Stimulated activated CD4-positive, alpha-beta T cell treated with anti-CD3 and anti-CD28 coated beads, TNF-alpha, amount 100 ng/mL, for 24 hours (primary cell): ENCODE results near the gene CEP72.
"Not testable (repeated sequence)": the region's sequence is repeated elsewhere in the genome, so short reads cannot be mapped to it uniquely, and the experiment has no call there.

Experiments used
- DNase-seq, 3 experiments: peaks; one replicate each; pipeline ENCODE4 v3.0.0-alpha.2; 2020; ENCODE audit warnings: low read depth in 3 of 3

Gene CEP72

DNA sequence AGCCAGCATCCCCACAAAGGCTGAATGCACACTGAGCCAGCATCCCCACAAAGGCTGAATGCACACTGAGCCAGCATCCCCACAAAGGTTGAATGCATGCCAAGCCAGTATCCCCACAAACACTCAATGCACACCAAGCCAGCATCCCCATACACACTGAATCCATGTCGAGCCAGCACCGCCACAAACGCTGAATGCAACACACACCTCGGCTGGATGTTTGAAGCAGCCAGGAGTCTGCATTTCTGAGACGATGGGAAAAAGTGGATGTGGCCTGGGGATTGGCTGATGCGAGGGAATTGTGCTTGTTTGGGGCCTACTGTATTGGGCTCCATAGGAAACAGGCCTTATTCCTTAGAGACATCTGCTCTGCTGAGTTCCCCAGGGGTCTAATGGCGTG, 30.9 kb upstream of the CEP72 start:
- DNase-seq, result no peak

DNA sequence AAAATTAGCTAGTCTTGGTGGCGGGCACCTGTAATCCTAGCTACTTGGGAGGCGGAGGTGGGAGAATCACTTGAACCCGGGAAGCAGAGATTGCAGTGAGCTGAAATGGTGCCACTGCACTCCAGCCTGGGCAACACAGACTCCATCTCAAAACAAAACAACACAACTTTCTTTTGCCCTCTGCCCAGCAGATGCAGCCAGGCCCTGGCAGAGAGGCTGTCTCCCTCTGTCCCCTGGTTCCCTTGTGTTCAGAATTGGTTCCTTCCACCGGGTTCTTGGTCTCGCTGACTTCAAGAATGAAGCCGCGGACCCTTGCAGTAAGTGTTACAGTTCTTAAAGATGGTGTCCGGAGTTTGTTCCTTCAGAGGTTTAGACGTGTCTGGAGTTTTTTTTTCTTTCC, 30.2 kb upstream of the CEP72 start:
- no peak for DNase-seq

DNA sequence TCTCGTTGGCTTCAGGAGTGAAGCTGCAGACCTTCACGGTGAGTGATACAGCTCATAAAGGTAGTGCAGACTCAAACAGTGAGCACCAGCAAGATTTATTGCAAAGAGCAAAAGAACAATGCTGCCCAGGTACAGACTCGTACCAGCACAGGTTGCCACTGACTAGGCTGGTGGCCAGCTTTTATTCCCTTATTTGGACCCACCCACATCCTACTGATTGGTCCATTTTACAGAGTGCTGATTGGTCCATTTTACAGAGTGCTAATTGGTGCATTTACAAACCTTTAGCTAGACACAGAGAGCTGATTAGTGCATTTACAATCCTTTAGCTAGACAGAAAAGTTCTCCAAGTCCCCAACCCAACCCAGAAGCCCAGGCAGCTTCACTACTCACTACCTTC, 29.7 kb upstream of the CEP72 start:
- DNase-seq, result not testable (repeated sequence)

DNA sequence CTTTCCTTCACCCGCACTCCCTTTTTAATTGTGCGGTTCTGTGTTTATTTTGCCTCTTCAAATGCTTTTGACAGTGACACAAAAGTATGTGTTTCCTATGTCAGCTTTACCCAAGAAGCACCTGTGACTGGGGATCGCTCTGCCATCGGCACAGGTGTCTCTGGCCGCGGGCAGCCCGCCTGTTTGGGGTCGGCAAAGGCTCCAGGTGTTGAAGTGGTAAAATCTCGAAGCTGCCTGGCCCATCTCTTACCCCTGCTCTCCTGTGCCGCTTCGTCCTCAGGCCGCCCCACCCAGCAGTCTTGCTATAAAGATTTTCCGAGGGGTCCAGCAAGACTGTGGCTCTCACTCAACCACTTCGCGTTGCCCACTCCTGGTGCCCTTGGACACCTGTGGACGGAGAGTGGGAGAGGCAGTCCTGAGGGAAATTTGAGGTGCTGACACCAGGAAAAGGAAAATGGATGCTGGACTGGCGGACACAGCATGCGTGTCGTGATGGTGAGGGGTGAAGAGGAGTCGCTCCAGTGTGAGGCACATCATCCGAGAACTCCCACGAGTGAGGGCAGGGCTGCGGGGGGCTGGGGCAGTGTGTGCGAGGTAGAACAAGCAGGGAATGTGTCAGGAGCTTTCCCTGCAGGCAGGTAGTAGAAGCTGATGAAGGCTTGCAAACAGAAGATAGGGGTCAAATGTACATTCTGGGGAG, 29.1 kb upstream of the CEP72 start:
- no peak for DNase-seq

DNA sequence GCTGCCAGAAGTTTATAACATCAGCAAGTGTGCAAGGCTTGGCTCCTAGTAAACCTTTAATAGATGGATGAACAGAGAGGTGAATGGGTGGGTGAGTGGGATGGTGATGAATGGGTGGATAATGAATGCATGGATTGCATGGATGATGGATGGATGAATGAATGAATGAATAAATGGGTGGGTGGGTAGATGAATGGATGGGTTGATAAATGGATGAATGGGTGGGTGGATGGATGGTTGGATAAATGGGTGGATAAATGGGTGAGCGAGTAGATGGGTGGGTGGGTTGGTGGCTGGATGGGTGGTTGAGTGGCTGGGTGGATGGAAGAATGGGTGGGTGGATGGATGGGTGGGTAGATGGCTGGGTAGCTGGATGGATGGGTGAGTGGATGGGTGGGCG, 28.5 kb upstream of the CEP72 start:
- no peak for DNase-seq

DNA sequence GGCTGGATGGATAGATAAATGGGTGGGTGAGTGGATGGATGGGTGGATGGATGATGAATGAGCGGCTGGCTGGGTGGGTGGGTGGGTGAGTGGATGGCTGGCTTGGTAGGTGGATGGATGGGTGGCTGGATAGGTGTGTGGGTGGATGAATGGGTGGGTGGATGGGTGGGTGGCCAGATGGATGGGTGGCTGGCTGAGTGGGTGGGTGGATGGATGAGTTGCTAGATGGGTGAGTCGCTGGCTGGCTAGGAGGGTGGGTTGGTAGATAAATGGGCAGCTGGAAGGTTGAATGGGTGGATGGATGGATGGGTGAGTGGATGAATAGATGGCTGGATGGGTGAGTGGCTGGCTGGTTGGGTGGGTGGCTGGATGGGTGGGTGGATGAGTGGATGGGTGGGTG, 27.9 kb upstream of the CEP72 start:
- no peak for DNase-seq

DNA sequence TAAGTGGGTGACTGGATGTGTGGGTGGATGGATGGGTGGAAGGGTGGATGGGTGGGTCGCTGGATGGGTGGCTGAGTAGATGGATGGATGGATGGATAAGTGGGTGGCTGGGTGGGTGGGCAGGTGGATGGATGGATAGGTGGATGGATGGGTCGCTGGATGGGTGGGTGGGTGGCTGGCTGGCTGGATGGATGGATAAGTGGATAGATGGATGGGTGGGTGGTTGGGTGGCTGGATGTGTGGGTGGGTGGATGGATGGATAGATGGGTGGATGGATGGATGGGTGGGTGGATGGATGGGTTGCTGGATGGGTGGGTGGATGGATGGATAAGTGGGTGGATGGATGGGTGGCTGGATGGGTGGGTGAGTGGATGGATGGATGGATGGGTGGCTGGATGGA, 27.3 kb upstream of the CEP72 start:
- no peak for DNase-seq

DNA sequence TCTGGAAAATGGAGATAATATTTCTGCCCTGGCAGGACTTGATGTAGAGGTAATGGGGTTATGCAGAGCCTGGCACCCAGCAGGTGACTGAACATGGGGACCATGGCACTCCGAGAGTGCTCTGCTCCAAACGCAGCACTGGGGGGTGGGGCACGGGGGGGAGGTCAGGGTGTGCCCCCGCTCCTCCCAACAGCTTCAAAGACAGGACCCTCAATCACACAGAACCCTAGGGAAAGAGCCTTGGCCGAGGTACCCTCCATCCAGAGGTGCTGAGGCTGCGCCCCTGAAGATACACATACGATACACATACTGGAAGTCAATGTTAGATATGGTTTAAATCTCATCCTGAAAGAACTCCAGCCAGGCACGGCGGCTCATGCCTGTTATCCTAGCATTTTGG, 26.6 kb upstream of the CEP72 start:
- no peak for DNase-seq

DNA sequence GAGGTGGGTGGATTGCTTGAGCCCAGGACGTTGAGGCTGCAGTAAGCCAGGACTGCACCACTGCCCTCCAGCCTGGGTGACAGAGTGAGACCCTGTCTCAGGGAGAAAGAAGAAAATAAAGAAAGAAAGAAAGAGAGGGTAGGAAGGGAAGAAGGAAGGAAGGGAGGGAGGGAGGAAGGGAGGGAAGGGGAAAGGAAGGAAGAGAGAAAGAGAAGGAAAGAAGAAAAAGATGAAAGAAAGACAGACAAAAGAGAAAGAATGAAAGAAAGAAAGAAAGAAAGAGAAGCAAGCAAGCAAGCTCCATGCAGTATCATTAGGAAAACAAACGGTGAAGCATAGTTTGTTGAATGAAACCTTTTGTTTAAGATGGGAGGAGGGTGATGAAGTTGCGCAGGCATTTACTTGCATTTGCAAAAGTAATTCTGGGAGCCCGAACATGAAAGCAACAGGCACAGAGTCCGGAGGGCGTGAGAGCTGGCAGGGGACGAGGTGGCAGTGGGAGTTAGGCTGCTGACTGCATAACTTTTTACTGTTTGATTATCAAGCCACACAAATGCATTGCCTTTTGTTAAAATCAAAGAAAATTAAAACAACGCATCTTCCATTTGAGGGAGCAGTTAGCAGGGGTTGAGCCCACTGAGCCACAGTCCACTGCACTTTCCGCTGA, 26.0 kb upstream of the CEP72 start:
- no peak for DNase-seq

DNA sequence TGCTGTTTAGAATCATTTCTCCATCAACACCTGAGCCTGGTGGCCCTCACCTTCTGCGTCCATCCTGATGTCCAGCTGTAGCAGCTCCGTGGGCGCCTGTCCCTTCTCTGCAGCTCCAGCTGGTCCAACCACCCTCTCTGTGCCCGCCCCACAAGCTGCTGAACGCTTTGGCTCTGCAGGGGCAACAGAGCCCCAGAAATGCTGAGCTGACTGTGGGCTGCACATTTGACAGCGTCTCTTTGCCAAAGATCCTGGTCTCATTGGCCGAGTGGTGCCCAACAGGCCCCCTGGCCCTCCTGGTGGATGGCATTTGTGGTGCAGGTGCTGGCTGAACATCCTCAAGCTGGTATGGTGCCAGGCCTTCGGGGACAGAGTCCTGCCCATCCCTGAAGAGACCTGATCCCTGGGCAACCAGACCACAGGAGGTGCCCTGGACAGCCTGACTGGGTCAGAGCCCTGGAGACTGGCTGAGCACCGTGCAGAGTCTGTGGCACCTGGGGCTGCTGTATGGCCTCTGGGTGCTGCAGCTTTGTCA, 25.3 kb upstream of the CEP72 start:
- no peak for DNase-seq

DNA sequence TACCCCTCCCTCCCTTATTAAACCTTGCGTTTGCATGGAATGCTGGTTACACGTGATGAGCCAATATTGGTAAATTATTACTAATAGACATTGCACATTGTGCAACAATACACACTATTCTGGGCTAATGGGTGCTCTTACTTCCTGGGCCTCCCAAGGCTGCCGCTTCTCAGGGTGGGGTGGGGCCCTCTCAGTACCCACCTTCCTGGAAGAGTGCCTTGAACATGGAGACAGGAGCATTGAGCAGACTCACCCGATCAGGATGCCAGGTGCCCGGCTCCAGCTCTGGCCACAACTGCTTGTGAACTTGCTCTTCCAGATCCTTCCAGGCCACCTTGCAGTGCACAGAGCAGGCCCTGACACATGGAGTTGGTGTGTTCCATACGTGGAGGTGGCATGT, 24.7 kb upstream of the CEP72 start:
- DNase-seq, result no peak

DNA sequence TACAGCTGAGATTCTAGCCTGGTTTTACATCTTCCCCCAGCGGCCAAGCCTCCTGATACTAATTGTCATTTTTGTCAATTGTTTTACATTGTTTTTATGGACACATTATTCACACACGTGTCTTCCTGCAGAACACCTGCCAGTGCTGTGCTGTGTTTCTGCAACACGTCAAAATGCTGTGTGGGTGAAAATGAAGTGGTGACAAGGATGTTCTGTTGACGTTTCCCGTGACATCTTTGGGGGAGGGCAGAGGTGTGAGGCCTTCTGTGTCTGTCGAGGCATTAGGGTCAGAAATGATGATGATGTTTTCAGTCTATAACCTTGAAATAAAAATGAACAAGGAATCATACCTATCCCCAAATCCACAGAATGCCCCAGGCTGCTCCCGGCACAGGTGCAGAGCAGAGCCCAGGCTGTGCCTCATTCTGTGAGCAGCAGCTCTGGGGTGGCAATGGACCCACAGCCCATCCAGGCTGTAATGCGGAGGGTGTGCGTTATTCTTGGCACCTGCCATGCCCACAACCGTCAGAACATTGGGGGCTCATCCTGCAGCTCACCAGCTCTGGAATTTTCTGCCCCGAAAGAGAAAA, 23.6 kb upstream of the CEP72 start:
- DNase-seq, result no peak

DNA sequence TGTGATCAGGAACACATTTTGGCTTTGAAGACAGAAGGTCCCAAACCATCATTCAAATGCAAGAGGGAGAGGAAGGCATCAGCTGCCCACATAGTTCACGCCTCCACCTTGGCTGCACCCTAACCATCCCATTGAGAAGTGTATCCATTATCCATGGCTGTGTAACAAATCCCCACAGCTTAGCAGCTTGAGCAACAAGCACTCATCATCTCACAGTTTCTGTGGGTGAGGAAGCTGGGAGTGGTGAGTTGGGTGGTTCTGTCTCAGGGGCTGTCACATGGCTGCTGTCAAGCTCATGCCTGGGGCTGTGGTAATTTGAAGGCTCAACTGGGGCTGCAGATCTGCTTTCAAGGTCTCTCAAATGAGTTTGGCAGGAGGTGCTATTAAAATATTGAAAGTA, 23.0 kb upstream of the CEP72 start:
- no peak for DNase-seq

DNA sequence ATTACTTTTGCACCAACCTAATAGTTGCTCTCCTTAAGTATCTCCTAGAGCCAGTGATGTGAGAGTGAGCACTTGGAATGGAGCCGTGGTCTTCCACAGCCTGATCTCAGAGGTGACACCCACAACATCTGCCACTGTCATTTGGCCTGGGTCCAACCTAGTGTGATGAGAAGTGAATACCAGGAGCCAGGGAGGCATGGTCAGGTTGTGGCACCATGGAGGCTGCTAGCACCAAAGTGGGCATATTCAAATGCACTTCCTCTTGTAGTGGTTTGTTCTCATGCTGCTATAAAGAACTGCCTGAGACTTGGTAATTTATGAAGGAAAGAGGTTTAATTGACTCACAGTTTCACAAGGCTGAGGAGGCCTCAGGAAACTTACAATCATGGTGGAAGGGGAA, 22.6 kb upstream of the CEP72 start:
- no peak for DNase-seq

DNA sequence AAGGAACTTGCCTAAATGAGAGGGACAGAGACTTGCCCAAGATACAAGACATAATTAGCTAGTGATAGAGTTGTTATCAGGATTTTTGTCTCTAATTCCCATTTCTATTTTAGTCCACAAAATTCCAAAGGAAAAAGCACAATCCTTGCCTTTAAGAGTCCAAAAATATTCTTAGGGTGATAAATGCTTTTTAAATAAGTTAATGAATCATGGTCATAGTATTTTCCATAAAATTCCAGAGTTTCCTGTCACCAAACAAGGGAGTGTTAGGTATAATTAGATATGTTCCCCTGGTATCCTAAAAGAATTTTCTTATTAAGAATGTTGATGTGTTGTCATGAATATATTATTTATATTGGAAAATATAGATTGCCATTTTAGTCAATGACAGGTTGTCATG, 21.8 kb upstream of the CEP72 start:
- no peak for DNase-seq

DNA sequence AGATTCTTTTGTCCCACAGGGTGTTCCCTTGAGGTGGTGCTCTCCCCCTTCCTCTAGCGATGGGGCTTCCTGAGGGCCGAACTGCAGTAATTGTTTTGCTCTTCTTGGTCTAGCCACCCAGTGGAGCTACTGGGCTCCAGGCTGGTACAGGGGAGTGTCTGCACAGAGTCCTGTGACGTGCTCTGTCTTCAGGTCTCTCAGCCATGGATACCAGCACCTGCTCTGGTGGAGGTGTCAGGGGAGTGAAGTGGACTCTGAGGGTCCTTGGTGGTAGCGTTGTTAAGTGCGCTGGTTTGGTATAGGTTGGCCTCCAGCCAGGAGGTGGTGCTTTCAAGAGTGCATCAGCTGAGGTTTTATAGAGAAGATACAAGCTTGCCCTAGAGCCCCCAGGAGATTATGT, 20.4 kb upstream of the CEP72 start:
- no peak for DNase-seq

DNA sequence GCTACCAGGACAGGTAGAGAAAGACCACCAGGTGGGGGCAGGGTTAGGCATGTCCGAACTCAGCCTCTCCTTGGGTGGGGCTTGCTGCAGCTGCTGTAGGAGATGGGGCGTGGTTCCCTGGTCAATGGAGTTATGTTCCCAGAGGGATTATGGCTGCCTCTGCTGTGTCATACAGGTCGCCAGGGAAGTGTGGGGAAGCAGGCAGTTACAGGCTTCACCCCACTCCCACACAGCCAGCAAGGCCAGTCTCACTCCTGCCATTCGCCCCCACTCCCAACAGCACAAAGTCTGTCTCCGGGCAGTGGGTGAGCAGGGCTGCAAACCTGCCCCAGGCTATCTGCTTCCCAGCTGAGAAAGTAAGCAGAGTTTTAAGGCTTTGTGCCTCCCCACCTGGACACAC, 20.0 kb upstream of the CEP72 start:
- DNase-seq, result no peak

DNA sequence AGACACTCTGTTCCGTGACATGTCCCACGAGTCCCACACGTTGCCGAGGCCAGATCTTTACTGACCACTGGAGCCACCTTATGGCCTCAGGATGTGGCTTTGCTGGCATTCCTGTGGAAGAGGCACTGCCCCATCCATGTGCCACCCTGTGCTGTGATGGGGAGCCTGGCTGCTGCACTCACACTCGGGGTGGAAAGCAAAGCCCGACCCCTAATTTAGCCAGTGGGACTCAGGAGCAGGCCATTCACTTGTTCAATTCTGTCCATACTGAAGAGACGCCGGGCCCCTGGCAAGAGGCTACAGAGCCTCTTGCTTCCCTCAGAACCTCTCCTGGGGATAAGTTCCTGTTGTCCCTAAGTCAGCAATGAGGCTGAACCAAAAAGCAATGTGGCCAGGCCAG, 18.6 kb upstream of the CEP72 start:
- DNase-seq, result no peak

DNA sequence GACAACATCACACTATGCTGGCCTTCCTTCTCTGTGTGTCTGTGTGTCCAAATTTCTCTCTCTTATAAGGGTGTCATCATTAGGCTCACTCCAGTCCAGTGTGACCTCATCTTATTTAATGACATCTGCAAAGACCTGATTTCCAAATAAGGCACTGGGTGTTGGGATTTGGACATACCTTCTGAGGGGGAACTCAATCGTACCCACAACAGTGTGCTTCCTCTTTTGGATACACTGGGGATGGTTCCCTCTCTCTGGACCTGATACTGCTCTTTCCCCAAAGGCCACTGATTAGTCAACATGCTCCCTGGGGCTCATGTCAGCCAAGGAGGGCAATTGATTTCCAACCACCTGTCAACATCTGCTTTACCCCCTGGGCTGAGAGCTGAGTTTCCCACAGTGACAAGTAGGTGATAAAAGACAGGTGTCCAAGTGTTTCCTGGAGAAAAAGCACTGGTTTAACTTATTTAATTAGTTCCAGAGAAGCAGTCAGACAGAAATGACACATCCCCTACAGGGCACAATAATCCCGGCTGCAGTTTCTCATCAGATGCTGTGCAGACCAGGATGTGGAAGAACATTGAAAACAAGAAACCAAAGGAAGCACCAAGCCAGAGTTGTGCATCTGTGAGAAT, 17.8 kb upstream of the CEP72 start:
- DNase-seq, result no peak

DNA sequence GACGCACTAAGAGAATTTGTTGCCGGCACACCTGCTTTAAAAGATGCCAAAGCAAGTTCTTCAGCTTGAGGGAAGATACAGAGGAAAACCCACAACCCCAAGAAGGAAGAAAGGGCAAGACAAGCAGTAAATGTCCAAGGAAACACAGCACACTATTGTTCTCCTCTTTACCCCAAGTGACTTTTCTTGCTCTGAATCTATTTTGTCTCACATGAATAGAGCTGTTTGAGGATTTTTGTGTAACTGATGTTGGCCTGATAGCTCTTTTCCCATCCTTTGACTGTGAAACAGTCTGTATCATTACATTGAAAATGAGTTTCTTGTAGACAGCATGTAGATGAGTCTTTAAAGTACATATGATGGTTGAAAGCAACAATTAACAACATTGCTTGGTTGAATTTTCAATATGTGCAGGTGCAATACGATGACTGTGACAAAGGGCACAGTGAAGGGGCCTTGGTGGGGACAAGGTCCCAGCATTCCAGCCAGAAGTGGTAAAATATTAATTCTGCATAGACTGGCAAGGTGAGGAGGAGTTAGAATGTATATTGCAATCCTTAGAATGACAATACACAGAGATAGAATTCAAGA, 16.8 kb upstream of the CEP72 start:
- DNase-seq, result no peak

DNA sequence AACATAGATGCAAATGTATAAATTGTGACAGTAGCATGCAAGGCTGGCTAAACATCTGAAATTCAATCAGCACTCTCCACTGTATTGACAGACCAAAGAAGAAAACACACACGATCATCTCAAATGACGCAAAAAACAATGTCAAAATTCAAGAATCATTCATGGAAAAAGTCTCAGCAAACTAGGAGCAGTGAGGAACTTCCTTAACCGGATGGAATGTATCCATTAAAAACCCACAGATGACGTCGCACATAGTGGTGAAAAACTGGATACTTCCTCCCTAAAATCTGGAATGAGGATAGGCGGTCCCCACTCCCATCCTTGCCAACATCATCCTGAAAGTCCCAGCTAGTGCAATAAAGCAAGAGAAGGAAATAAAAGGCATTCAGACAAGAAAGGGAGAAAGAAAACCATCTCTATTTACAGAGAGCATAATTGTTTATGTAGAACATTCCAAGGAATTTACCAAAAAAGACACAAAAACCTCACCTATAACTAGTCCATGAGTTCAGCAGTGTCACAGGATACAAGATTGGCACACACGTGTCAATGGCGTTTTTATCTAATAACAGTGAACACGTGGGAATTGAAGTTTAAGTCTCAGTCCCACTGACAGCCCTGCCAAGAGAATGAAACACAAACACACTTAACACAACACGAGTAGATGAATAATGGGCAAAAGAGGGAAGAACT, 14.1 kb upstream of the CEP72 start:
- DNase-seq, result no peak

DNA sequence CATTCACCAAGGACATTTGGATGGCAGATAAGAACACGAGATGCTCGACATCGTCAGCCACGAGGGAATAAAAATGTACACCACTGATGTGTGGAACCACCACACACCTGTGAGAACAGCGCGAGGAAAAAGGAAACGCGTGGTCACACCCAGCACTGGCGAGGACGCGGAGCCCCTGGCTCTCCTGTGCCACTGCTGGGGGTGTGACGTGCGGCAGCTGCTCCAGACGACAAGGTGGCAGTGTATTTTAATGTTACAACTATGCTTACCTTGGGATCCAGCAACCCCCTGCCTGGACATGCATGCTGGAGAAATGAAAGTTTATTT, 13.6 kb upstream of the CEP72 start:
- DNase-seq, result no peak
